GM12801 (cell line): ENCODE measurements around the gene ABO.

Experiments
- TF ChIP-seq, protein P1 (sequence below): IDR thresholded peaks from one replicate; pipeline ENCODE4 v1.5.1; 2011; ENCODE audit warnings: control low read depth; ENCODE audit not compliant: insufficient read length; ENCODE audit errors: extremely low read depth

The ABO gene

DNA sequence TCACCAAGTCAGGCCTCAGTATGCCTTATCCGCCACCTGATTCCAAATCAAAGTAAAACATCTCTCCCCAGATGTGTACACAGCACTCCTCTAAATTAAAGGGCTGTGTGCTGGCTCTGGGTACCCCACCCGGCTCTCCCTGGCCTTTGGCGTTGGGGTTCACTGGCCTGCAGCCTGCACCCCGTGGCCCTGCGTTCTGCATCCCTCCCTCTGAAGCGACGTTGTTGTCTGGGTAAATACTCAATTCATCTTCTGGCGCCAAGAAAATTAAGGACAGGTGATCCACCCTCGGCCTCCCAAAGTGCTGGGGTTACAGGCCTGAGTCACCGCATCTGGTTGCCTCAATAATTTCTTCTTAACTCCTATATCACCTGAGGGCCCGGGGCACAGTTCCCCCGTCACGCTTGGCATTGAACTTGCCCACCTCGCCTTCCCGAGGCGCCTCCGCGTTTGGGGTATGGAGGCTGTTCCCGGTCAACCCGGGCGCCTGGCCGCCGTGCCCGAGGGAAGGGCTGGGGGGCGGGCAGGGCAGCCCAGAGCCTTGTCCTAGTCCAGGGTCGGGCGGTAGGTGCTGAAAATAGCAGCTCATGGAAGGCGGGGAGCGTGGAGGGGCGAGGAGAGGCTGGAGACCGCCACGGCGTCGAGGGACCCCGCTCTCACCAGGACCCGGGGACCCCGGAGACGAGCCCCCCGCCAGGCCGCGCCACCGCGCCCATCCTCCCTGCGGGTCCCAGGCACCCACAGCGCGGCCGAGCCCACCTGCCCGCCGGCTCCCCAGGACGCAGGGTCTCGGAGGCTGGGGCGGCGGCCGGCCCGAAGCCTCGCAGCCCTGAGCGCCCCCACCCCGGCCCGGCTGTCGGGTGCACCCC is 531 bp downstream of the ABO start:
- TF ChIP-seq, protein P1, sequence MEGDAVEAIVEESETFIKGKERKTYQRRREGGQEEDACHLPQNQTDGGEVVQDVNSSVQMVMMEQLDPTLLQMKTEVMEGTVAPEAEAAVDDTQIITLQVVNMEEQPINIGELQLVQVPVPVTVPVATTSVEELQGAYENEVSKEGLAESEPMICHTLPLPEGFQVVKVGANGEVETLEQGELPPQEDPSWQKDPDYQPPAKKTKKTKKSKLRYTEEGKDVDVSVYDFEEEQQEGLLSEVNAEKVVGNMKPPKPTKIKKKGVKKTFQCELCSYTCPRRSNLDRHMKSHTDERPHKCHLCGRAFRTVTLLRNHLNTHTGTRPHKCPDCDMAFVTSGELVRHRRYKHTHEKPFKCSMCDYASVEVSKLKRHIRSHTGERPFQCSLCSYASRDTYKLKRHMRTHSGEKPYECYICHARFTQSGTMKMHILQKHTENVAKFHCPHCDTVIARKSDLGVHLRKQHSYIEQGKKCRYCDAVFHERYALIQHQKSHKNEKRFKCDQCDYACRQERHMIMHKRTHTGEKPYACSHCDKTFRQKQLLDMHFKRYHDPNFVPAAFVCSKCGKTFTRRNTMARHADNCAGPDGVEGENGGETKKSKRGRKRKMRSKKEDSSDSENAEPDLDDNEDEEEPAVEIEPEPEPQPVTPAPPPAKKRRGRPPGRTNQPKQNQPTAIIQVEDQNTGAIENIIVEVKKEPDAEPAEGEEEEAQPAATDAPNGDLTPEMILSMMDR = no peak

DNA sequence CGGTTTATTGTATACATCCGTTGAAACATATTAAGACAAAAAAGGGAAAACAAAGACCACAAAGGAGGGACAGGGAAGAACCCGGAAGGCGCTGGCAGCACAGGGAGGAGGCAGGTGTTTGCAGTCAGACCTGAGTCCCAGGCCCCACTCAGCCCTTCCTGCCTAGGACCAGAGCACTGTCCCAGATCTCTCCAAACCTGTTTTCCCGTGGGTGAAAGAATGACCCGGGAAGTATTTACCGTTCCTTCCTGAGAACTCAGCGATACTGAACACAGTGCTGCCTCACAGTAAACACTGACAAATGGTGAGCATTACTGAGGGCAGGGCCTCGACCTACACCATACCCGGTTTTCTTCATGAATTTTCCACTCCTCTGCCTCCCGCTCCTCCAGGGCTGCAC is 1.2 kb downstream of the ABO start:
- TF ChIP-seq, protein P1 = no peak

DNA sequence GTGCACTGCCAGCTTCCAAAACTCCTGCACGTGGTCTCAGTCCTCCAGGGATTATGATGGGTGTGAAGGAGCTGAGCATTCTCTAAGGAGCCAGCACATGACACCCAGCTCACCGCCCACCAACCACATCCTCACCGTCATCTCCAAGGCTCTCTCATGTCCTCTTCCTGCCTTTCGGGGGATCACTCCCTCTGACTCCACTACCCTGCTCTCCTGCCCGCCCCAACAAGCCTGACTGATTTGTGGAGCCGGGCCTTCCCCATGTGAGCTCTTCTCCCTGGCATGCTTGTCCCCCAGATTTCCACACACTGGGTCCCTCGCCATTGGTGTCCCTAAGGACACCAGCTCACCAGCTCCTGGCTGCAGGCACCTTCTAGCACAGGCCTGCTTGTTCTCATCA is 1.9 kb downstream of the ABO start:
- TF ChIP-seq, protein P1 = no peak

DNA sequence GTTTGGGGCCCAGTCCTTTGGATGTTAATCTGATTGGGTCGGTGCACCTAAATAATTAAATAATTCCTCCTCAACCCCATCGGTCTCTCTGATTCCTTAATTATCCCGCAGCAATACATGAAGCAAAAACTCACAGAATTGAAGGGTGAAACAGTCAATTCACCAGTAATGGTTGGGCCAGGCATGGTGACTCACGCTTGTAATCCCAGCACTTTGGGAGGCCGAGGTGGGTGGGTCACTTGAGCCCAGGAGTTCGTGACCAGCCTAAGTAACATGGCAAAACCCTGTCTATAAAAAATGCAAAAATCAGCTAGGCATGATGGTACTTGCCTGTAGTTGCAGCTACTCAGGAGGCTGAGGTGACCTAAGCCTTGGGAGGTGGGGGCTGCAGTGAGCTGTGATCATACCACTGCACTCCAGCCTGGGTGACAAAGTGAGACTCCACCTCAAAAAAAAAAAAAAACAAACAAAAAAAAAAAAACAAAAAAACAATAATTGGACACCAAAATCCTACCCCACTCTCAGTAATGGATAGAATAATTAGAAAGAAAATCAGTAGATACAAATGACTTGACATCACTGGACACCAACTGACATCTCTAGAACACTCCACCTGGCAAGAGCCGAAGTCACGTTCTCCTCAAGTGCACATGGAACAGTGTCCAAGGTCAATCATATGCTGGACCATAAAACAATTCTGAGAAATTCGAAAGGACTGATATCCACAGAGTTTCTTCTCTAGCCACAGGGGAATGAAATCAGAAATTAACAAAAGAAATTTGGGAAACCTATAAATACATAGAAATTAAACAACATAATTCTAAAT is 5.3 kb downstream of the ABO start:
- TF ChIP-seq, protein P1 = no peak

DNA sequence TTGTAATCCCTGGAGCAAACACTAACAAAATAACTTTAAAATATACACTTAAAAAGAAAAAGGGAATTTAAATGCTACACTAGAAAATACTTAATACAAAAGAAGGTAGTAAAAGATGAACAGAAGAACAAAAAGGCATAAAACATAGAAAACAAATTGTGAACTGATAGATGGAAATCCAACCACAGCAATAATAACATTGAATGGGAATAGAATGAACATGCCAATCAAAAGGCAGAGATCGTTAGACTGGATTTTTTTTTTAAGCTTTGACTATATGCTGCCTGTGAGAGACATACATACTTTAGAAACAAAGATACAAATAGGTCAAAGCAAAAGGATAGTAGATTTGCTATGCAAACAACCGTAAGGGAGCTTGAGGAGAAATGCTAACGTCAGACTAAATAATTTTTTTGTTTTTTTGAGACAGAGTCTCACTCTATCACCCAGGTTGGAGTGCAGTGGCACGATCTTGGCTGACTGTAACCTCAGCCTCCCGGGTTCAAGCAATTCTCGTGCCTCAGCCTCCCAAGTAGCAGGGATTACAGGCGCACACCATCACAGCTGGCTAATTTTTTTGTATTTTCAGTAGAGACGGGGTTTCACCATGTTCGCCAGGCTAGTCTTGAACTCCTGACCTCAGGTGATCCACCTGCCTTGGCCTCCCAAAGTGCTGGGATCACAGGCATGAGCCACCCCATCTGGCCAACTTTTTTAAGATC is 6.5 kb downstream of the ABO start:
- TF ChIP-seq, protein P1 = no peak

DNA sequence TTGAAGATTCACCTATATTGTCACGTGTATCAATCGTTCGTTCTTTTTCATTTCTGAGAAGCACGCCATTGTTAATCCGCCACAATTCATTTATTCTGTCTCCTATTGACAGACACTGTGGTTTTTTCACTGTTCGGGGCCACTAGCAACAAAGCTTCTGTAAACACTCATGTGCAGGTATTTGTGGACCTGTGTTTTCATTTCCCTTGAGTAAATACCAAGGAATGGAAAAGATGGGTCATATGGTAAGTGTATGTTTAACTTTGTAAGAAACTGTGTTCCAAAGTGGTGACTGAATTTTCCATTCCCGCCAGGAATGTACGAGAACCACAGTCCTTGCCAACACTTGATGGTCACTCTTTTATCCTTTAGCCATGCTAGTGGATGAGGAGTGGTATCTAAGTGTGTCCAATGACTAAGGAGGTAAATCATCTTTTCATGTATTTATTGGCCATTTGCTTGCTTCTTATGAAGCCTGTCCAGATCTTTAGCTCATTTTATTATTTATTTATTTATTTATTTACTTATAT is 10.7 kb downstream of the ABO start:
- TF ChIP-seq, protein P1 = no peak

DNA sequence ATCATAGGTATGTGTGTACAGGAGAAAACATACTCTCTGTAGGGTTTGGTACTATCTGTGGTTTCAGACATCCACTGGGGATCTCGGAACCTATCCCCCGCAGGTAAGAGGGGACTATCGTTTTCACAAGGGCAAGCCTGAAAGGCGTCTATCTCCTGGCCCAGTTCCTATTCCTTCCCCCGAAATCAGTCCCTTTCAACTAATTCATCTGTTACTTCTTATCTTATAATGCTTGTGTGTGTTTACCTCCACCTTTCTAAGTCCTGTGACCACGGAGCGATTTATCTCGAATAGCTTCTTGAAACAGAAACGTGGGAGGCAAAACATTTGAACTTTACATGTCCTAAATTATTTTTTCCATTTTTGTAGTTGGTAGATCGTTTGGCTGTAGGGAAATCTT is 11.4 kb downstream of the ABO start:
- TF ChIP-seq, protein P1 = no peak
